Right lobe of liver (tissue), 4 donors: Measurements from ENCODE around the gene ZNF768.

Source experiments
- CTCF ChIP-seq, 4 donors: fragments of 200-600 bp in 3 of 4; fragments of 450-650 bp in 1 of 4; IDR thresholded peaks; one replicate each; pipeline versions ENCODE4 v1.5.1 to v1.8.0; 2016 to 2022; ENCODE audit warnings: antibody characterized with exemption in 4 of 4, mild to moderate bottlenecking in 2 of 4
- POLR2A ChIP-seq: fragments of 450-650 bp; IDR thresholded peaks from one replicate; pipeline ENCODE4 v1.6.1; 2017; ENCODE audit warnings: antibody characterized with exemption, mild to moderate bottlenecking
- donor health status: DM: no; HTN: no; CAD: no.
- donor health status: DM: no; HTN: no; CAD: no.
- donor health status: DM: no; HTN: yes; CAD: no.

GRCh38 chr16:30557707-30557956 is 31.3 kb upstream of the ZNF768 start:
- TF ChIP-seq CTCF (IDR thresholded peaks at IDR 0.05) (no peak), POLR2A (no peak)
